Endothelial cell of umbilical vein (primary cell): ENCODE measurements around the gene LAMC3. TPM values are rescaled to one million over a fixed set of nuclear protein-coding genes. Genes with fewer than 3 reads are reported as not detected.

ENCODE experiments used
- BruUV-seq: library from RNA; stranded (reverse); fragments of 400-500 nt; replicated peaks from 2 replicates; lab custom pipeline; 2021; lab: Mats Ljungman, UMichigan
- CTCF ChIA-PET: fragments of 300-600, 350-600 bp; sonication (Branson Sonifier 250); formaldehyde crosslinking; loops from one replicate; lab custom pipeline; 2021; ENCODE audit warnings: antibody characterized with exemption, inconsistent platforms; lab: Charles Lee
- POLR2A ChIA-PET: fragments of 300-600, 350-600 bp; sonication (Branson Sonifier 250); formaldehyde crosslinking; loops from one replicate; lab custom pipeline; 2021; ENCODE audit warnings: antibody characterized with exemption, inconsistent platforms; lab: Charles Lee
- DNase-seq: peaks from one replicate; pipeline ENCODE4 v3.0.0-alpha.2; 2011; ENCODE audit warnings: low read depth, low spot score
- FAIRE-seq: peaks from 2 replicates; lab custom pipeline; 2011; peaks lifted over from hg19 to GRCh38; lab: Jason Lieb, UNC
- H2AFZ ChIP-seq: 2 replicates; pipeline ENCODE4 v1.6.0; 2012; ENCODE audit warnings: low read depth, low read length, control low read depth, inconsistent platforms
- H3K27ac ChIP-seq: 2 replicates; pipeline ENCODE4 v1.5.1; 2011; ENCODE audit warnings: low read depth, mild to moderate bottlenecking, control low read depth, low read length, moderate library complexity; ENCODE audit not compliant: insufficient read depth
- H3K27me3 ChIP-seq, 2 experiments: 2 replicates each; pipeline versions ENCODE4 v1.6.0 to v1.6.1; 2011; ENCODE audit warnings: low read length in 2 of 2, mixed read lengths in 1 of 2; ENCODE audit not compliant: control insufficient read depth in 2 of 2, insufficient read depth in 2 of 2
- H3K36me3 ChIP-seq, 2 experiments: 2 replicates in 1 of 2; 3 replicates in 1 of 2; pipeline ENCODE4 v1.5.1; 2011; ENCODE audit warnings: low read length in 2 of 2, mild to moderate bottlenecking in 1 of 2, moderate library complexity in 1 of 2; ENCODE audit not compliant: control insufficient read depth in 2 of 2, insufficient read depth in 2 of 2; ENCODE audit errors: extremely low read depth in 1 of 2
- H3K4me1 ChIP-seq: 3 replicates; pipeline ENCODE4 v1.5.1; 2011; ENCODE audit warnings: mild to moderate bottlenecking, low read length; ENCODE audit not compliant: control insufficient read depth, insufficient read depth; ENCODE audit errors: extremely low read depth
- H3K4me2 ChIP-seq: 2 replicates; pipeline ENCODE4 v1.6.1; 2011; ENCODE audit warnings: low read length, control low read depth, mixed read lengths; ENCODE audit not compliant: insufficient read depth
- H3K4me3 ChIP-seq, 3 experiments: fragments of 200-600 bp in 1 of 3; sonication (generic), shearing (Covaris generic) in 1 of 3; replicated peaks in 1 of 3; 2 replicates each; pipeline ENCODE4 v1.5.1; 2011 to 2016; ENCODE audit warnings: control low read depth in 3 of 3, low read length in 3 of 3, mild to moderate bottlenecking in 2 of 3, inconsistent platforms in 1 of 3, low read depth in 1 of 3, moderate library complexity in 1 of 3; ENCODE audit not compliant: insufficient read depth in 1 of 3
- H3K79me2 ChIP-seq: 2 replicates; pipeline ENCODE4 v1.6.0; 2012; ENCODE audit warnings: low read length, inconsistent platforms; ENCODE audit not compliant: control insufficient read depth, insufficient read depth
- H3K9ac ChIP-seq: replicated peaks from 2 replicates; pipeline ENCODE3; 2011; ENCODE audit warnings: low read length, control low read depth; ENCODE audit not compliant: insufficient read depth; ENCODE audit errors: extremely low read depth
- H3K9me1 ChIP-seq: replicated peaks from 3 replicates; pipeline ENCODE4 v1.6.0; 2011; ENCODE audit warnings: mild to moderate bottlenecking, low read length; ENCODE audit not compliant: control insufficient read depth, insufficient read depth; ENCODE audit errors: extremely low read depth
- H3K9me3 ChIP-seq: replicated peaks from 2 replicates; pipeline ENCODE4 v1.5.1; 2012; ENCODE audit warnings: low read length, inconsistent platforms; ENCODE audit not compliant: control insufficient read depth, insufficient read depth
- H4K20me1 ChIP-seq: replicated peaks from 2 replicates; pipeline ENCODE3; 2011; ENCODE audit warnings: mild to moderate bottlenecking, low read length; ENCODE audit not compliant: control insufficient read depth, insufficient read depth; ENCODE audit errors: extremely low read depth
- CTCF ChIP-seq, 2 donors: IDR thresholded peaks; 1 replicate in 1 of 2; 2 replicates in 1 of 2; pipeline ENCODE4 v1.5.1; 2011; ENCODE audit warnings: low read length in 2 of 2, mild to moderate bottlenecking in 2 of 2, moderate library complexity in 2 of 2, control low read depth in 1 of 2, inconsistent platforms in 1 of 2, low read depth in 1 of 2; ENCODE audit not compliant: insufficient read depth in 1 of 2; ENCODE audit errors: extremely low read depth in 1 of 2
- EZH2 ChIP-seq: IDR thresholded peaks from 2 replicates; pipeline ENCODE4 v1.6.1; 2012; ENCODE audit warnings: borderline replicate concordance, low read depth, mild to moderate bottlenecking, moderate library complexity, low read length, inconsistent platforms; ENCODE audit not compliant: severe bottlenecking
- FOS ChIP-seq: IDR thresholded peaks from 2 replicates; pipeline ENCODE4 v1.6.1; 2011; ENCODE audit warnings: mild to moderate bottlenecking, low read length, moderate library complexity, borderline replicate concordance; ENCODE audit not compliant: insufficient read depth
- GATA2 ChIP-seq: IDR thresholded peaks from 2 replicates; pipeline ENCODE4 v1.7.0; 2011; ENCODE audit warnings: low read depth, mild to moderate bottlenecking, moderate library complexity, mixed read lengths, low read length; ENCODE audit not compliant: insufficient read length, insufficient read depth
- MYC ChIP-seq: IDR thresholded peaks from one replicate; pipeline ENCODE4 v1.6.1; 2011; ENCODE audit warnings: mild to moderate bottlenecking, low read depth, low read length
- POLR2A ChIP-seq: IDR thresholded peaks from 2 replicates; pipeline ENCODE4 v1.6.1; 2012; ENCODE audit warnings: low read depth, mild to moderate bottlenecking, control low read depth, low read length
- POLR2AphosphoS5 ChIP-seq: IDR thresholded peaks from 2 replicates; pipeline ENCODE4 v1.6.1; 2012; ENCODE audit warnings: low read depth, mild to moderate bottlenecking, control low read depth, low read length, moderate library complexity; ENCODE audit not compliant: insufficient read depth
- dilution Hi-C: fragments of 300-500 bp; cut with MboI; formaldehyde crosslinking; loops from one replicate; pipeline ENCODE4 v1.15.0; 2019; ENCODE audit warnings: low sequenced_read_pairs; ENCODE audit not compliant: extremely low pct_ligation_motif_present
- intact Hi-C: fragments of 100-400 bp; cut with micrococcal nuclease; formaldehyde crosslinking; loops from one replicate; pipeline ENCODE4 v1.10.0; 2022
- polyA plus RNA-seq, 4 experiments: library from polyadenylated mRNA; depleted of rRNA in 3 of 4; stranded (reverse) in 3 of 4; unstranded in 1 of 4; fragments of >200 nt; gene quantifications; 2 replicates each; pipeline versions ENCODE4 v1.2.1 to v1.2.3, GENCODE V29; 2011 to 2012; ENCODE audit warnings: missing spikeins in 1 of 4
- total RNA-seq: library from RNA; stranded (reverse); gene quantifications from 2 replicates; pipeline ENCODE4 v1.2.3, GENCODE V29; 2021

The LAMC3 gene
- total and polyA plus RNA-seq, 2 donors (not counting 3 experiments of a cell fraction or from before 2014, with no cell fraction given), result 0.18 to 0.38 TPM

- H3K27ac ChIP-seq, result no peak overlapping the region
- H3K79me2 ChIP-seq, result no peaks in the 10 kb centered on the region
- no peaks in the 10 kb centered on the region for H3K36me3 ChIP-seq
- no peaks in the 10 kb centered on the region for H3K9me1 ChIP-seq
- ChIA-PET CTCF (interaction anchor here (0.9 to 1.8 kb wide), 2 partner anchors 11 to 43 kb away, joined by 3 to 11 read pairs; no protein-coding TSS in a partner anchor), POLR2A (no interaction called here)
- H3K27me3 ChIP-seq, result peaks cover 4 to 12% of the 10 kb centered on the region in 2 experiments
- no peak overlapping the region for H2AFZ ChIP-seq
- H3K9ac ChIP-seq, result no peak overlapping the region
- no peaks in the 10 kb centered on the region for H3K4me1 ChIP-seq
- no peaks in the 10 kb centered on the region for H3K9me3 ChIP-seq
- DNase-seq (no peak), FAIRE-seq (no peak)
- H3K4me3 ChIP-seq, result no peak overlapping the region
- H4K20me1 ChIP-seq, result no peaks in the 10 kb centered on the region
- dilution Hi-C loops (no loop called here), intact Hi-C loops (no loop called here)
- TF ChIP-seq POLR2AphosphoS5 (no peak), EZH2 (no peak), POLR2A (no peak), MYC (no peak), FOS (no peak), CTCF (IDR thresholded peaks at IDR 0.05; ENCODE audit: extremely low read depth in 1 of 2, insufficient read depth in 1 of 2, low read depth in 1 of 2, low read length in 2 of 2) (no peak), GATA2 (no peak)
- H3K4me2 ChIP-seq, result no peak overlapping the region
- no TSS peak for BruUV-seq
These were observed 21.1 kb upstream of the LAMC3 start for GRCh38 chr9:130987738-130988399.
